DOHH2 (cell line): ENCODE data around the gene EPHB4.

ENCODE experiments used
- H3F3A ChIP-seq: fragments of 200-600 bp; sonication (generic), shearing (Covaris generic); 2 replicates; pipeline ENCODE4 v1.6.0; 2016; ENCODE audit warnings: antibody characterized with exemption, mild to moderate bottlenecking; ENCODE audit not compliant: control insufficient read depth, insufficient read depth
- H3K27ac ChIP-seq: fragments of 200-600 bp; sonication (generic); 2 replicates; pipeline ENCODE4 v1.5.1; 2014; ENCODE audit warnings: low read depth, mild to moderate bottlenecking, low read length, moderate library complexity
- H3K27me3 ChIP-seq: fragments of 200-600 bp; sonication (generic); 2 replicates; pipeline ENCODE4 v1.6.1; 2014; ENCODE audit warnings: mild to moderate bottlenecking, low read length, mixed read lengths; ENCODE audit not compliant: control insufficient read depth
- H3K36me3 ChIP-seq: fragments of 200-600 bp; sonication (generic); 2 replicates; pipeline ENCODE4 v1.6.1; 2014; ENCODE audit warnings: mild to moderate bottlenecking, low read length, moderate library complexity, mixed read lengths; ENCODE audit not compliant: control insufficient read depth
- H3K4me1 ChIP-seq: fragments of 200-600 bp; sonication (generic); 2 replicates; pipeline ENCODE4 v1.6.1; 2014; ENCODE audit warnings: mild to moderate bottlenecking, low read length, mixed read lengths; ENCODE audit not compliant: control insufficient read depth
- H3K4me2 ChIP-seq: fragments of 200-600 bp; sonication (generic); 2 replicates; pipeline ENCODE4 v1.6.0; 2014; ENCODE audit warnings: mild to moderate bottlenecking, low read length, moderate library complexity
- H3K4me3 ChIP-seq: fragments of 200-600 bp; sonication (generic); 2 replicates; pipeline ENCODE4 v1.5.1; 2014; ENCODE audit warnings: mild to moderate bottlenecking, low read length, mixed read lengths
- H3K79me2 ChIP-seq: fragments of 200-600 bp; sonication (generic); 2 replicates; pipeline ENCODE4 v1.6.1; 2014; ENCODE audit warnings: mild to moderate bottlenecking, low read length, mixed read lengths; ENCODE audit not compliant: control insufficient read depth
- H3K9me2 ChIP-seq: fragments of 200-600 bp; sonication (generic); replicated peaks from 2 replicates; pipeline ENCODE4 v1.6.1; 2014; ENCODE audit warnings: mild to moderate bottlenecking, low read length, mixed read lengths; ENCODE audit not compliant: control insufficient read depth
- H3K9me3 ChIP-seq: fragments of 200-600 bp; sonication (generic); 2 replicates; pipeline ENCODE4 v1.6.1; 2014; ENCODE audit warnings: antibody characterized with exemption, low read length, mixed read lengths; ENCODE audit not compliant: control insufficient read depth, insufficient read depth
- H4K20me1 ChIP-seq: fragments of 200-600 bp; sonication (generic); 2 replicates; pipeline ENCODE4 v1.6.0; 2014; ENCODE audit warnings: low read depth, mild to moderate bottlenecking, antibody characterized with exemption, low read length, moderate library complexity; ENCODE audit not compliant: control insufficient read depth, insufficient read depth
- CTCF ChIP-seq: fragments of 200-600 bp; sonication (generic); IDR thresholded peaks from one replicate; pipeline ENCODE4 v1.5.1; 2014; ENCODE audit warnings: antibody characterized with exemption, mild to moderate bottlenecking, low read depth, low read length; ENCODE audit not compliant: poor library complexity, severe bottlenecking
- EZH2phosphoT487 ChIP-seq: fragments of 200-600 bp; sonication (generic); IDR thresholded peaks from 2 replicates; pipeline ENCODE4 v1.6.1; 2017; ENCODE audit warnings: borderline replicate concordance, mild to moderate bottlenecking, antibody characterized with exemption, low read length, moderate library complexity, mixed read lengths

Gene EPHB4

DNA sequence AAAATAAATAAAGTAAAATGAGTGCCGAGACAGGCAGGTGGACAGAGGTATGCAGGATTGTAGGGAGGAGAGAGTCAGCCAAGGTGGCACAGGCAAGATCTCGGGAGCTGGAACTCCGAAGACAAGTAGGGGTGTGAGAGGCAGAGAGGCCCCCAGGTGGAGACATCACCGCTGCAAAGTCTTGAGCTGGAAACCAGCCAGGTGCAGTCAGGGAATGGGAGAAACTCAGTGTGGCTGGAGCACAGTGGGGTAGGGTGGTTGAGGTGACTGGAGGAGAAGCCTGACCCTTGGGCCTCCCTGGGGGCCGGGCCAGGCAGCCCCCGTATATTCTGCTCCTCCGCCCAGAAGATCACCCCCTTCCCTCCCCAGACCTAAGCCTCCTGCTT is 4.2 kb downstream of the EPHB4 start:
- H4K20me1 ChIP-seq = no peaks in the 10 kb centered on the region; the same call in 1 of the 2 replicates
- TF ChIP-seq EZH2phosphoT487 (no peak), CTCF (no peak)
- H3K27me3 ChIP-seq = peaks cover 37% of the 10 kb centered on the region
- H3K9me2 ChIP-seq = no peaks in the 10 kb centered on the region
- no peak overlapping the region for H3K27ac ChIP-seq
- H3K4me2 ChIP-seq = no peak overlapping the region
- H3F3A ChIP-seq = no peaks in the 10 kb centered on the region
- H3K4me1 ChIP-seq = 0 out of 2 replicates have a peak, but pooled peaks cover 4% of the 10 kb centered on the region
- H3K79me2 ChIP-seq = no peaks in the 10 kb centered on the region
- no peak overlapping the region for H3K4me3 ChIP-seq
- H3K36me3 ChIP-seq = no peaks in the 10 kb centered on the region
- H3K9me3 ChIP-seq = no peaks in the 10 kb centered on the region

DNA sequence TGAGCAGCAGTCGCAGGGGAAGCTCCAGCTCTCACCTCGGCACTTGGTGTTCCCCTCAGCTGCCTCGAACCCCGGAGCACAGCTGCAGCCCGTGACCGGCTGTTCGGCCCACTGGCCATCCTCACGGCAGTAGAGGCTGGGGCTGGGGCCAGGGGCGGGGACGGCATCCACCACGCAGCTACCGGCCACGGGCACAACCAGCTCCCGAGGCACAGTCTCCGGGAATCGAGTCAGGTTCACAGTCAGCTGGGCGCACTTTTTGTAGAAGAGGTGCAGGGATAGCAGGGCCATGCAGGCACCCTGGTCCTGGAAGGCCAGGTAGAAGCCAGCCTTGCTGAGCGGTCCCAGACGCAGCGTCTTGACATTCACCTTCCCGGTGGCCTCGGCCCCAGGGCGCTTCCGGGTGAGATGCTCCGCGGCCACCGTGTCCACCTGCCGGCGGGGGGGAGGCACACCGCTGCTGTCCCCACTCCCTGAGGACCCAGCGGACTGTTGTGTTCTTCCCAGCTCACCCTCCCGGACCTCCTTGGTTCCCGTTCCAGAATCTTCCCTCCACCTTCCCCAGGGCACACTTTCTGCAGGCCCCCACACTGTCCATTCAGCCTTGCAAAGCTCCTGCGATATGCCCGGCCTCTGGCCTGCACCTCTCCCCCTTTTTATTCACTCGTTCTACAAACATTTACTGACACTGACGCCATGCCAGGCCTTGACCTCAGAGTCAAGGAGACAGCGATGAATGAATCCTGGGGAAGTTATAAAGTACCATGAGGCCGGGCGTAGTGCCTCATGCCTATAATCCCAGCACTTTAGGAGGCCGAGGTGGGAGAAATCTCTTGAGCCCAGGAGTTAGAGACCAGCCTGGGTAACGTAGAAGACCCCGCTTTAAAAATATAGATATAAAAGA is 4.8 kb downstream of the EPHB4 start:
- Histone ChIP-seq H3K4me3 (no peak overlapping the region), H3K4me2 (no peak overlapping the region), H4K20me1 (no peaks in the 10 kb centered on the region; the same call in 1 of the 2 replicates), H3K9me3 (no peaks in the 10 kb centered on the region), H3K79me2 (no peaks in the 10 kb centered on the region), H3K36me3 (no peaks in the 10 kb centered on the region), H3K4me1 (no peaks in the 10 kb centered on the region), H3K27me3 (peaks cover 31% of the 10 kb centered on the region), H3K9me2 (no peaks in the 10 kb centered on the region), H3F3A (no peaks in the 10 kb centered on the region), H3K27ac (no peak overlapping the region)
- TF ChIP-seq EZH2phosphoT487 (no peak), CTCF (no peak)

GRCh38 chr7:100819586-100819985 is 7.7 kb downstream of the EPHB4 start:
- no peaks in the 10 kb centered on the region for H3K9me3 ChIP-seq
- H3K36me3 ChIP-seq = no peaks in the 10 kb centered on the region
- peaks cover 7% of the 10 kb centered on the region for H3K27me3 ChIP-seq
- H3F3A ChIP-seq = no peaks in the 10 kb centered on the region
- H3K27ac ChIP-seq = no peak overlapping the region
- H4K20me1 ChIP-seq = no peaks in the 10 kb centered on the region
- no peaks in the 10 kb centered on the region for H3K79me2 ChIP-seq
- TF ChIP-seq CTCF = no peak
- no peak for TF ChIP-seq EZH2phosphoT487
- no peak overlapping the region for H3K4me3 ChIP-seq
- H3K4me1 ChIP-seq = no peaks in the 10 kb centered on the region
- no peak overlapping the region for H3K4me2 ChIP-seq
- no peaks in the 10 kb centered on the region for H3K9me2 ChIP-seq
